Brain pericyte (primary cell): ENCODE data around the gene PRKN.

Experiments used
- DNase-seq: peaks from one replicate; pipeline ENCODE4 v3.0.0-alpha.2; 2012; ENCODE audit warnings: low read depth, low spot score

PRKN gene

GRCh38 chr6:162063666-162064065 lies 663.9 kb downstream of the PRKN start:
- DNase-seq: no peak

- no peak for DNase-seq
Measured at GRCh38 chr6:162058281-162058875, 669.2 kb downstream of the PRKN start.

GRCh38 chr6:162056745-162057144 lies 670.8 kb downstream of the PRKN start:
- DNase-seq: no peak

- DNase-seq: no peak
Measured at GRCh38 chr6:162056061-162056460, 671.5 kb downstream of the PRKN start.

GRCh38 chr6:162055365-162055764 lies 672.2 kb downstream of the PRKN start:
- DNase-seq: no peak

GRCh38 chr6:162053084-162053483 lies 674.5 kb downstream of the PRKN start:
- DNase-seq: no peak

GRCh38 chr6:162050579-162050978 lies 677.0 kb downstream of the PRKN start:
- no peak for DNase-seq

- no peak for DNase-seq
Measured at GRCh38 chr6:162046324-162046723, 681.2 kb downstream of the PRKN start.

GRCh38 chr6:162032620-162033019 lies 694.9 kb downstream of the PRKN start:
- DNase-seq: no peak

- no peak for DNase-seq
Measured at GRCh38 chr6:162029873-162030576, 697.5 kb downstream of the PRKN start.

GRCh38 chr6:162026843-162027242 lies 700.7 kb downstream of the PRKN start:
- DNase-seq: no peak

GRCh38 chr6:162026031-162026430 lies 701.5 kb downstream of the PRKN start:
- no peak for DNase-seq

GRCh38 chr6:162019349-162019748 lies 708.2 kb downstream of the PRKN start:
- DNase-seq: no peak

GRCh38 chr6:162017536-162017935 lies 710.0 kb downstream of the PRKN start:
- no peak for DNase-seq

GRCh38 chr6:162014069-162014811 lies 713.3 kb downstream of the PRKN start:
- DNase-seq: no peak

GRCh38 chr6:162005372-162005771 lies 722.2 kb downstream of the PRKN start:
- no peak for DNase-seq

- DNase-seq: no peak
Measured at GRCh38 chr6:161996783-161997182, 730.8 kb downstream of the PRKN start.

GRCh38 chr6:161985876-161986423 lies 741.6 kb downstream of the PRKN start:
- no peak for DNase-seq

- DNase-seq: no peak
Measured at GRCh38 chr6:161984713-161985112, 742.9 kb downstream of the PRKN start.

- DNase-seq: no peak
Measured at GRCh38 chr6:161976553-161976952, 751.0 kb downstream of the PRKN start.

GRCh38 chr6:161973064-161973463 lies 754.5 kb downstream of the PRKN start:
- DNase-seq: no peak

- DNase-seq: no peak
Measured at GRCh38 chr6:161971043-161971442, 756.5 kb downstream of the PRKN start.
